ENCODE data around the gene GATA5.
"Not testable (repeated sequence)": the region's sequence is repeated elsewhere in the genome, so short reads cannot be mapped to it uniquely, and the experiment has no call there.

Gene GATA5

DNA sequence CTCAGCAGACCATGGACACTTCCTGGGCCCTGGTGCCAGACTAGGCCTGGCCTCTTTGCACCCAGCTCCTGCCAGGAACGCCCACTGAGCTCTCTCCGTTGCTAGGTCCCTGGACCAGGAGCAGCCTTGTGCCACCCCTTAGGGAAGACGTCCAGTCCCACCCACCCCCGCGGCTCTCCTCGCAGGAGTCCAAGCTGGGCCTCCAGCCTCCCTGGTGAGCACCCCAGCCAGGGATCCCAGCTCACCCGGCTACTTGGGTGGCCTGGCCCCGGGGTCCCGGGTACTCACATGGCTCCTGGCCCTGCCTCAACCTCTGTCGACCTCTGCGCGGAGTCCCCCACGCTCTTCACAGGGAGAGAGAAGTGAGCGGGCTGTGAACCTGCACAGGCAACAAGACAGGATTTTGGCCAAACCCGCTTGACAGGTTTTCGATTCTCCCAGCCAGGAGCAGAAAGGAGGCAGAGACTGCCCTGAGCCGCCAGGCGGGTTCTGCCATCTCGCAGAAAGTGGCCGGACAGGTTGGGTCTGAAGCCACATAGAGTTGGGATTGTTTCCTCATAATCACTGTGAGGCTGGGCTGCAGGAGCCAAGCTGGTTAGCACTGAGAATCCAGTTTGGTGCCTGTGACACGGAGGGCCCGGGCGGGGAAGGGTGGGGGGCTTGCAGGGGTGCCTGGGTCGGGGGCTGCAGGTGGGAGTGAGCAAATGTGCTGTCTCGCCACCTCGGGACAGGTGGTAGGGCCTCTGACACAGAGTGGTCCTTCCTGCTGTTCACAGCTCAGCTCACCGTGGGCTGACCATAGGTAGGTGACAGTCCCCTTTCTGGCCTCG lies 48.4 kb downstream of the GATA5 start, which contains the start of gene RBBP8NL:
Gene RBBP8NL (minus strand): TSS at position 368 of the 830 bp plus-strand sequence. CDS start 7,892 bp downstream, outside the sequence.
- DNase-seq: no peak

DNA sequence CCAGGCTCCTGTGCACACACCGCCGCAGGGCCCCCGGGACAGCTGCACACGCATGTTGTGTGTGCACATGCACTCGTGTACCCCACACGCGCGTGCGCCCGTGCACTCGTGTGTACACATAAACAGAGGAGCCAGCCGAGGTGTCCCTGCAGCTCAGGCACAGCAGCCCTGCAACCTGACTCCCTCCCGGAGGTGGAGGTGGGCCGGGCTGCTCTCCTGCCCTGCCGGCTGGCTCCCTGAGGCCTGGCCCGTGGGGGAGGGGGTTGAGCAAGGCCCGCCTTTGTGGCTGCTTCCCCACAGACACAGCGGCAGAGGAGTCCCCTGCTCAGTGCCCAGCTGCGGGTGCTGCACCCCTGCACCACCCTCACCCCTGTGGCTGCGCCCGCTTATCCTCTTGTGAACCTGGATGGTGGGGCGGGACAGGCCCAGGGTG lies 49.1 kb downstream of the GATA5 start:
- no peak for DNase-seq

DNA sequence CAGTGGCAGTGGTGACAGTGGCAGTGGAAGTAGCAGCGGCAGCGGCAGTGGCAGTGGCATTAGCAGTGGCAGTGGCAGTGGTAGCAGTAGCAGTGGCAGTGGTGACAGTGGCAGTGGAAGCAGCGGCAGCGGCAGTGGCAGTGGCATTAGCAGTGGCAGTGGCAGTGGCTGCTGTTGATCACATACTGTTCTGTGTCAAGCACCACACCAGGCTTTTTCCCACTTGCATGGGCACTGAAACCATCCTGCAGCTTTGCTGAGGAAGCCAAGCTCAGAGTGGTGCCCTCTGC lies 49.8 kb downstream of the GATA5 start:
- DNase-seq: not testable (repeated sequence)

DNA sequence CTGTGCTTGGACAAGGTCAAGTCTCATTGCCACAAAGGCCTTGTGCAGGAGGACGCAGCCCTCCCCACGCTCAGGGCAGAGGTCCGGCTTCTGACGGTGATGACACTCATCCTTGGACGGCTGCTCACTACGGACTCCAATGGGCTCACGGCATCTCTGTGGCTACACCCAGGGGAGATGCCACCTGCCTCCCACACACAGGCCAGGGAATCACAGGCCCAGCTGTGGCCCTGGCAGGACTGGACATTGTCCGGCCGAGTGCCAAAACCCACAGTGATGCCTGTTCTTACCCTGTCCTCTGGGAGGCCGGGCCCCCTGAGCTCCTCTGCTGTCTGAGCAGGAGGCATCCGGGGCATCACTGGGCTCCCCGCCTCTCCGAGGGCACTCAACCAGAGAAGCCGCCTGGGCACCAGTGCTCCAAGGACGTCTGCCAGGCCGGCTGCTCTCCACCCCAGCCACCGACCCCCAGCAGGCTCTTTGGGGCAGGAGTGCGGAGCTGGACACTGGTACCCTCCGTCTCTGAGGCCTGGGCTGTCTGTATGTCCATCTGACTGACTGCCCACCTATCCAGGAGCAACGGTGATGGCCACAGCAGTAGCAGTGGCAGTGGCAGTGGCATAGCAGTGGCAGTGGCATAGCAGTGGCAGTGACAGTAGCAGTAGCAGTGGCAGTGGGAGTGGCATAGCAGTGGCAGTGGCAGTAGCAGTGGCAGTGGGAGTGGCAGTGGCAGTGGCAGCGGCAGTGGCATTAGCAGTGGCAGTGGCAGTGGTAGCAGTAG lies 50.3 kb downstream of the GATA5 start:
- no peak for DNase-seq

DNA sequence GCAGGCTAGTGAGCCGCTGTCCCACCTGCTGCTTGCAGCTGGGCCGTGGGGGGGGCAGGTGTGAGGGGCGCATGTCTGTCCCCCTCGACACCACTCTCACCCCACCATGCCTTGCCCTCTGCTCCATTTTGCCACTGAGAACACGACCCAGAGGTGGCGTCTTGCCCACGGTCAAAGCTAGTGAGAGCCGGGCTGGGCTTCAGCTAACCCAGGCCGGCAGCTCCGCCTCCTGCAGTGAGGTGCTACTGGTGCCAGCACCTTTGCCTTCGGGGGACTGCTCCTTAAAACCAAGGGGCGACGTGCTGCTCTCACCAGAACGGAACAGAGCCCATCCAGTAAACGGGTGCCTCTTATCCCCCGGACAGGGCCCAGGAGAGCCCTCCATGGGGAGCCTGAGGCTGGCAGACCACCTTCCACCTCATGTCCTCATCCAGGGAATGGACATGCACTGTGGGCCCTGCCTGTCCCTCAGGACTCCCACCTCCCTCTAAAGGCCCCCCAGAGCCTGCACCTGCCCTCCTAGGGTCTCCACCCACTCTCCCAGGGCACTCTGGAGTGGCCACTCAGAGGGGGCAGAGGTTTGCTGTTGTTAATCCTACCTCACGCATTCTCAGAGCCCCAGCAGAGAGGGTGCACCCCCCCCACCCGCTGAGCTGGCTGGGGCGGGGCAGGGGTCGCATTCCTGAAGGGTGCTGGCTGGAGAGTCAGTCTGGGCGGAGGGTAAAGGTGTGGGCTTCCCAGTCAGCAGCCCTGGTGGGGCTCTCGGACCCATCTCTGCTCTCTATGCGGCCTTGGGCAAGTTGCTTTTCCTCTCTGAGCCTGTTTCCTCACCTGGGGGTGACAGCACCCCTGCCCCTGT lies 51.3 kb downstream of the GATA5 start:
- DNase-seq: no peak

DNA sequence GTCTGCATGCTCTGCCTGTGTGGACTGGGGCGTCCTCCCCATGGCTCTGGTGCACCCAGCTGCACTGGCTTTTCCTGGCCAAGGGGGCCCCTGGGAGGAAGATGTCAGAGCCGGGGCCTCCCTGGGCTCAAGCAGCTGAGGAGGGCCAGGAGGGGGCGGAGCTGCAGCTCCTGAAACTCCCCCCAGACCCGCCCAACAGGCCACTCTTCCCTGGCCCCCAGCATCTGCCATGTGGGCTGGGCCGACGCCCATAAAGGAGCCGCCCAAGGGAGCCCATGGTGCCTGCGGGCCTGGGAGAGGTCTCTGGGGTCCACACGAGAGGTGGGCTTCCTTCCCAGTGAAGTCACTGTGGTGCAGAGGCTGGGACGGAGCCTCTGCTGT lies 52.5 kb downstream of the GATA5 start:
- no peak for DNase-seq

DNA sequence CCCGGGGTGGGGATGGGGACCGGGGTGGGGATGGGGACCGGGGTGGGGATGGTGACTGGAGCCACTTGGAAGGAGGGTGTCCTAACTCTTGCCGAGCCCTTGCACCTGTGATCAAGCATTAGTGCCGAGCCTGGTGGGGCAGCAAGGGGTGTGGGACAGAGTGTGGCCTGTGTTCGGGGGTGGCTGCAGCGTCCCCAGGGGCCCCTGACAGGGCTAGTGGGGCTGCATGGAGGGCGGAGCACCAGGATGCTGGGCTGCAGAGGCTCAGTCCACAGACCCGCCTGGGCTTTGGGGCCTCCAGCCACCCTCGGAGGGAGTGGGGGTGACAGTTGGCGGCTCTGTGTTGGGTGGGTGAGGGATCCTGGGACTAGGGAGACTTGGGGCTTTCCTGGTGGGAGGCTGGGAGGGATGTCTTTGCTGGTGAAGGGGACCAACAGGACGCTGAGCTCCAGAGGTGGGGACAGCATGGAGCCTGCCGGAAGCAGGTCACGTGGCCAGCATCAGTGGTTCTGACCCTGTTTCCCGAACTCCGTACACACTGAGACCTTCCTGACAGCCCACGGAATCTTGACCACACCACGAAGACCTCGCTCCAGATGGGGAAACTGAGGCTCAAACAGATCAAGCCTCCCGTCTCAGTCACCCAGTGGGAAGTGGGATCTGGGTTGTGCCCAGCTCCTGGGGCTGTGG lies 53.0 kb downstream of the GATA5 start:
- DNase-seq: no peak

DNA sequence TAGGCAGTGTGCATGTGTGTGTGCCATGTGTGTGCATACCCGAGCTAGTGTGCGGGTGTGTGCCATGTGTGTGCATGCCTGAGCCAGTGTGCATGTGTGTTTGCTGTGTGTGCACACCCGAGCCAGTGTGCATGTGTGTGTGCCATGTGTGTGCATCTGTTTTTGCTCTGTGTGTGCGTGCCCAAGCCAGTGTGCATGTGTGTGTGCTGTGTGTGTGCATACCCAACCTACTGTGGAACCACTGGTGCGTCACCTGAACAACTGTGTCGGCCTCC lies 54.1 kb downstream of the GATA5 start:
- no peak for DNase-seq

DNA sequence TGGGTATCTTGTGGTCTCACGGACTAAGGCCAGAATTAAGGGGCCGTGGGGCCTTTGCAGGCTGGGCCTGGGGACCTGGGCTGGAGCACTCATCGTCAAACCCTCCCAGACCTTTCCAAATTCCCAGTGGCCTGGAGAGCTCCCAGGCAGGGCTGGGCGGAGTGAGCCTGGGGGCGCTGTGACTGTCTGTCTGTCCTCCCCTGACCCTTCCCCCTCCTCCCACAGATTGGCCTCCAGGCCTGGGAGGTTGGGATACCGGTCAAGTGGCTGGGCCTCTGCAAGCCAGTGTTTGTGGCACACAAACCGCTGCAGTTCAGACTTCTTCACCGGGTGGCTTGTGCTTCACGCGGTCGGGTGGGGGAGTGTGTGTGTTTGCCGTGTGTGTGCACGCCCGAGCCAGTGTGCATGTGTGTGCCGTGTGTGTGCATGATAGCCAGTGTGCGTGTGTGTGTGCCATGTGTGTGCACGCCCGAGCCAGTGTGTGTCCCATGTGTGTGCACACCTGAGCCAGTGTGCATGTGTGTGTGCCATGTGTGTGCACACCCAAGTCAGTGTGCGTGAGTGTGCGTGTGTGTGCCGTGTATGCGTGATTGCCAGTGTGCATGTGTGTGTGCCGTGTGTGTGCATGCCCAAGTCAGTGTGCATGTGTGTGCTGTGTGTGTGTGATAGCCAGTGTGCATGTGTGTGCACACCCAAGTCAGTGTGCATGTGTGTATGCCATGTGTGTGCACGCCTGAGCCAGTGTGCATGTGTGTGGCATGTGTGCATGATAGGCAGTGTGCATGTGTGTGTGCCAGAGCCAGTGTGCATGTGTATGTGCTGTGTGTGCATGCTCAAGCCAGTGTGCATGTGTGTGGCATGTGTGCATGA lies 54.7 kb downstream of the GATA5 start:
- no peak for DNase-seq

DNA sequence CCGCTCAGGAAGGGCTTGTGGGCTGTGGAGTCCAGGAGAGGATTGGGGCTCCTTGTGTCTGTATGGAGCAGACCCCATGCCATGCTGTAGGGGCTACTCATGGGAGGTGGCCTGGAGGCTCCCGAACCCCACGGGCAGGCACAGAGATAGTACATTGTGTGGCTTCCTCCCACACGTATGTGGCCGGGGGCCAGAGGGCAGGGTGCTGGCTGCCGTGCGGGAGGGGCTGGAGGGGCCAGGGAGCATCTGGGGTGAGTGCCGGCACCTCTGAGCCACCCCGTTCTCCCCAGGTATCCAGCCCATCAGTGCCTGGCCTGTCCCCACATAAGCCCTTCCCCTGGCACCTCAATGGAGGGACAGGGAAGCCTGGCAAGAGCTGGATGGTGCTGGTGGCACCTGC lies 56.0 kb downstream of the GATA5 start:
- DNase-seq: no peak

DNA sequence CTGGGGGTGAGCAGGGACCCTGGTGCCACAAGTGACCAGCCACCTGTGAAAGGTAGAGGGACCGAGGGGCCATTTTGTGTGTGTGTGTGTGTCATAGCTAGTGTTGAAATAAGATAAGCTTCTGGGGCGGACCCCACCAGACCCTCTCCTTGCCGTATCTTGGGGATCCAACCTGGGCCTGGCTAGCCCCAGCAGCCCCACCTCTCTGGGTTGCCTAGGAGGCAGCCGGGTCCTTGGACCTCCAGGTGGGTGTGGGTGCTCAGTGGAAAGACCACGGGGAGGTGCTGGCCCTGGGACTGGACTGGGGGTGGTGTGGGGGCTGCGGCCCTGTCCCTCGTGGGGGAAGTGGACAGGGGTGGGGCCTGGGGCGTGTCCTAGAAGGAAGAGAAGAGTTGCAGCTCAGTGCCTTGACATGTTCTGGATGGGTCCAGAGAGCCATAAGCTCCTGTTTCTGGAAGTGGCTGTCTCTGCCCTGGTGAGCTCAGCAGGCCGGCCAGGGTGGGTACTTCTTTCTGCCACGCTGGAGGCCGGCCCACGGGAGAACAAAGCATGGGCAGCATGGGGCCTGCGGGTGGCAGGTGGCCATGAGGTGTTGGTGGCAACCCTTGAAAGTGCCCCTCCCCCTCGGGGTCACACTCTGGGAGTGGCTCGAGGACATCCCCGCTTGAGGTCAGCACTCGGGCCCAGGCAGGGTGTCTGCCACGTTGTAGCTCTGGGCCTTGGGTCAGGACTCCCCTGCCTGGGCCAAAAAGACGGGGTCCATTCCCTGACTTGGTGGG lies 56.9 kb downstream of the GATA5 start:
- DNase-seq: no peak

DNA sequence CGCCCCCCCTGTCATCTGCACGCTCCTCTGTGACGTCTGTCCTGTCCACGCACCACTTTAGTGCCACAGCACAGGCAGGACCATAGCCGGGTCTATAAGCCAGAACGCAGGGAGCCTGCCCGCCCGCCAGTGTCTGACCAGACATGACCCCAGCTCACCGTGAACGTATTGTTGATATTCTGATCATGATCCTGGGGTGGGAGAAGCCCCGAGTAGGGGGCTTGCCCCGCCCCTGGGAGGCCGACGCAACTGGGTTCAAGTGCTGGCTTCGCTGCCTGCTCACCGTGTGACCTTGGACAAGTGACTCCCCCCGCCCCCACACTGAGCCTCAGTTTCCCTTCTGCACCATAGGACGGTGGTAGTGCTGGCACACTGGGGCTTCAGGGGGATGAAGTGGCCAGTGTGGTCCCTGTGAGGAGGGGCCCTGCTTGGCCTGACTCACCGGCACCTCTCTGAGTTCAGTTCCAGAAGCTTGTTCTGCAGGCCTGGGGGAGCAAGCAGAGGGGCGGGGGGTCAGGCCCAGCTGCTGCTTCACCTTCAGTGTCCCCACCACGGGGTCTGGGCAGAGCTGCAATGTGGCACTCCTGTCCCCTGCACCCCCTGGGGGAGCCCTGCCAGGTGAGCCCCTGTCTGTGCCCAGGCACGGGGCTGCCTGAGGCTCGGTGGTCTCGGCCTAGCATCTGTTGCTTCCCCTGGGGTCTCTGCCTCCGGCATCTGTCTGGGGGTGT lies 57.6 kb downstream of the GATA5 start:
- DNase-seq: no peak

DNA sequence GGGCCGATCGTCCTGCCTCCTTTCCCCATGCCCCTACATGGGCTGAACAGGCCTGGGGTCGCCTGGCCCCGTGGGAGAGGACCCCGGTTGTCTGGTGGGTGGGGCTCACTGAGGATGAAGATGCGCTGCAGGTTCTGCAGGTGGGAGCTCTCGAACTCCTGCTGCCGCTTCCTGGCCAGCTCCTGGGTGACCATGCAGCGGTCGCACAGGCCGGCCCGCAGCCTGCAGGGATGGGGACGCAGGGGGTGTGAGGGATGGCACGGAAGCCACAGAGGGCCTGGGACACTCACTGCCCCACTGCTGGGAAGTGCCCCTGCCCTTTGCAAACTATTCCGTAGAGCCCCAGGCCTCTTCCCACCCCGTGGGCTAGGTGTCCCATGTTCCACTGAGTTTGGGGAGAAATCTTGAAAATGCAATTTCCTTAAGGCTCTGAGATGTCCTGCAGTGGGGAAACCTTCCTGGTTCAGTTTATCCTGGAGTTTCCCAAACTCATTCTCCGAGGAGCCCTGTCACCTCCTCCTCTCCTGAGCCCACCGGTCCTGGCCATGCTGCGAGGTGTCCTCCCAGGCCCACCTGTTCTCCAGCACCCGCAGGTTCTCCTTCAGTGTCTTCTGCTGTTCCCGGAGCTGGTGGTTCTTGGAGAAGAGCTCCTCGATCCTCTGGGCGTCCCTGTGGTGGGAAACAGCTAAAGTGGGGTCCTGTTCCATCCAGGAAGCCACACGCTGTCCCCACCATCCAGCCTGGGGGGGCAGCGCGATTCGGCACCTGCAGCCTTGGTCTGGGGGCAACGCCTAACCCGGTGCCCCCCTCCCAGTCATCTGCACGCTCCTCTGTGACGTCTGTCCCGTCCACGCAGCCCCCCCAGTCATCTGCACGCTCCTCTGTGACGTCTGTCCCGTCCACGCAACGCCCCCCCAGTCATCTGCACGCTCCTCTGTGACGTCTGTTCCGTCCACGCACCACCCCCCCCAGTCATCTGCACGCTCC lies 58.9 kb downstream of the GATA5 start:
- DNase-seq: no peak

DNA sequence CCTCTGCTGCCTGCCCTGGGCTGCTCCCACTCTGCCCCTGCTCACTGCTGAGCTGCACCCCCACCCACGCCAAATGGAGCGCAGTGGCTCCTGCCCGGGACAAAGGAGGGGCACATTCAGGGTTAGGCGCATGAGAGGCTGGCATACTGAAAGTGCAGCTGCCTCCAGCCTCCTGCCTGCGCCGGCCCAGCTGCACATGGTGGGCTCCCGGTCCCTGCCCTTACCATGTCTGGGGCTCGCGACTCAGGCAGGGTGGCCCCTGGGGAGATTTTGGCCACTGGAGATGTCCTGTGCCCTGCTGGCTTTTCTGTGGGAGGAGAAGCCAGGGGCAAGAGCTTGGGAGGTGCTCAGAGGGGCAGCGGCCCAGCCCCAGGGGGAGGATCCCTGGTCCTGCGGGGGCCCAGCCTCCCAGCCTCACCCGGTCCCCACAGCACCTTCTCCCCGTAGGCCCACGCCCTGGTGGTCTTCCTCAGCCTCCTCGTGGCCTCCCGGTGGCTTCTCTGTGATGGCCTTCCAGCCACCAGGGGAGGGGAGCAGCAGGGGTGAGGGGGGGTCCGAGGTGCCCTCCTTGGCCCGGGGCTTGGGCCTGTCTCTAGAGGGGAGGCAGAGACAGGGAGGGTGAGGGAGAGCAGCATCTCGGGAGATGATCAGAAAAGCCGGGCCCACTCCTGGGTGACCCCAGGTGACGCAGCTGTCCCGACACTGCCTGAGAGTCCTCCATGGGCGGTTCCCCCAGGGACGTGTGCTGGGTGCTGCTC lies 60.3 kb downstream of the GATA5 start:
- no peak for DNase-seq

DNA sequence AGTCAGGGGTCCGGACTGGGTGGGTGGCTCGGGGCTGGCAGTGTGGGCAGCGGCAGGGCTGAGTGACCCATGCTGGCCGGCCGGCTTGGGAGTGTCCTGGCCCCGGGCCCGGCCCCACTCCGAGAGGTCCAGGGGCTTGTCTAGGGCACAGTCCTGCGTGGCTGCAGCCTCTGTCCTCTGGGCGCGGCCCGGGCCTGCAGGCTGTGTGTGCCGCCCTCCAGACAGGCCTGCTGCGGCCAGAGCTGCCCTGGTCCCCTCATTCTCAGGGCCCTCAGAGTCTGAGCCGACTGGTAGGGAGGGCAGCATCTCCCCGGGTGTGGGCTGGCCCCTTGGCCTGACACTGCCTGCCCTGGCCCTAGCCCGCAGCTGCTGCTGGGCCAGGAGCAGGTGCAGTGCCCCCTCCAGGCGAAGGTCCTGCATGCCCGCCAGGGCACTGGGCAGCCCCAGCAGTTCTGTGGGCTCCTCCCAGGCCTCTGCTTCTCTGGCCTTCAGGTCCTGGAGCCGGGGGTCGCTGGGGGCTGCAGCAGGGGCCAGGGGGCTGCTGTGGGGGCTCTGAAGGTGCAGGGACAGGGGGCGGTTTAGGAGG lies 61.8 kb downstream of the GATA5 start:
- DNase-seq: no peak

All from activated CD4-positive, alpha-beta T cell treated with anti-CD3 and anti-CD28 coated beads, Interleukin-2, amount 50 U/mL, for 16 hours (primary cell).